Skeletal muscle cell (primary cell): ENCODE results near the gene SPAG9.
"Not testable (repeated sequence)": the region's sequence is repeated elsewhere in the genome, so short reads cannot be mapped to it uniquely, and the experiment has no call there.

Experiments used
- DNase-seq: peaks from one replicate; pipeline ENCODE4 v3.0.0-alpha.2; 2010; ENCODE audit warnings: low read depth
- H3K4me3 ChIP-seq: 2 replicates; pipeline ENCODE4 v1.5.1; 2011; ENCODE audit warnings: low read depth, mild to moderate bottlenecking, control low read depth, low read length, moderate library complexity

SPAG9 gene

DNA sequence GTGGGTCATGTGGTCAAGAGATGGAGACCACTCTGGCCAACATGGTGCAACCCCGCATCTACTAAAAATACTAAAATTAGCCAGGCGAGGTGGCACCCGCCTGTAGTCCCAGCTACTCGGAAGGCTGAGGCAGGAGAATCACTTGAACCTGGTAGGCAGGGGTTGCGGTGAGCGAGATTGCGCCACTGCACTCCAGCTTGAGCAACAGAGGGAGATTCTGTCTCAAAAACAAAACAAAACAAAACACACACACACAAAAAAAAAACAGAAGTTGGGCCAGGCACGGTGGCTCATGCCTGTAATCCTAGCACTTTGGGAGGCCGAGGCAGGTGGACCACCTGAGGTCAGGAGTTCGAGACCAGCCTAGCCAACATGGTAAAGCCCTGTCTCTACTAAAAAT is 31.8 kb downstream of the SPAG9 start:
- DNase-seq, H3K4me3 ChIP-seq: not testable (repeated sequence)

DNA sequence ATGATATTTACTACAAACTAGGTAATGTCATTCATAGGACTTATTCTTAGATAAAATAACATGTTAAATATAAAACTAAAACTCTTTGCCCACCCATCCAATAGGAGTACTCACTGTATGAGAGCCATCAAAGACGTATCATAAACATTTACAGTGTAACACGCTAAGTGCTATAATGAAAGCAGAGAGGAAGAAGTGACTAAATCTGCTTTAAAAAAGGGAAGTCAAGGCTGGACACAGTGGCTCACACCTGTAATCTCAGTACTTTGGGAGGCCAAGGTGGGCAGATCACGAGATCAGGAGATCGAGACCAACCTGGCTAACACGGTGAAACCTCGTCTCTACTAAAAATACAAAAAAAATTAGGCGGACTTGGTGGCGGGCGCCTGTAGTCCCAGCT is 32.4 kb downstream of the SPAG9 start:
- H3K4me3 ChIP-seq: no peak overlapping the region
- no peak for DNase-seq

DNA sequence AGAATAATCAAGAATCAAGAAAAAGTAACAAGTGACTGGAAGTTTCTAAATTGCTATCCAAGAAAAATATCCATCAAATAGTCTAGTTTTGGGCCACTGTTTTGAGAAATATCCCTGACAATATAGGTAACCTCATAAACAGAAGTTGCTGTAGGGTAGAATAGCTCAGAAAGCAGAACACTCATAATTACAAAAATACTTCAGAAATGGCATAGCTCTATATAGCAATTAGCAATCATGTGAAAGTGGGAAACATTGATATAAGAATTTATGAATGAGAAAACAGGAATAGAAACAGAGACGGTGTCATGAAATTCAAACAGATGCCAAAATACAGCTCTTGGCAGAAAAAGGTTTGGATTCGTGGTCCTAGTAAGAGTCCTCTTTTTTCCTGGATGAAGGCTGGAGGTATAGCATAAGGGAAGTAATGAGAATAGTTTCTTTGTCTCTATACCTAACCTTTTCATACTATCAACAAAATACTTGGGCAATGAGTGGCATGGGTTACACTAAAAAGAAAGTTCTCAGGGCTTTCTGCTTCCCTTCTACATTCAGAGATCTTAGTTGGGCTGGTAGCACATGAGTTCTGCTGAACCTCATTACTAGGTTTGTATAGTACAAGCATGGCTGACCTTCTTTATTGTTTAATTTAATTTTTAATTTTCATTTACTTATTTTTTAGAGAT is 33.5 kb downstream of the SPAG9 start:
- no peak for DNase-seq

DNA sequence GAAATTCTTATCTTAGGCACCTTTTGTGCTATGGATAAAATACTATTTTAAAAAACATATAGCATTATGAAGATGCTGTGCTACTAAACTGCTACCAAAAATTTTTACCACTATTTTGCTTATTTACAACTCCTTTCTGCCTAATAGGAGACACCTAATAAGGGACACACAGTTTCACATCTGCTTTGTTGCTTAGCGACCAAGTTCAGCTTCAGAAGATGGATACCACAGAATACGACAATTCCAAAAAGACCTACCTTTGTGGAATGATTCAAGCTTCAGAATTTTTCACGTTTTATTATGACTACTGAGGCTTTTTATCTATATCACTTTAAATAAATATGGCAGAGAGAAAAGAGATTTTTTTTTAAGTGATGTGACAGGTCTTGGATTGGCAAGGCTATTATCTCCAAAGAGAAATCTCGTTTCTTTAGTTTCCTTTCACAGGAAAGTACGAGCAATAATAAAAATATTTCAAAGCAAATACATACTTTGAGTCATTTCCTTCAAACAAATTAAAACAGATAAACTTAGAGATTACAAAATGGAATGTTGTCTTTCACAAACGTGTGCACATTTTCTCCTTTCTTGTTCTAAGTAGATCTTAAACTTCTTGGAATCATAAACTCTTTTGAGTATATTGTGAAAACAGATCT is 35.4 kb downstream of the SPAG9 start:
- H3K4me3 ChIP-seq: no peak overlapping the region
- DNase-seq: no peak

More for the DNA sequence above, 33.5 kb downstream of the SPAG9 start:
- no peak overlapping the region for H3K4me3 ChIP-seq

DNA sequence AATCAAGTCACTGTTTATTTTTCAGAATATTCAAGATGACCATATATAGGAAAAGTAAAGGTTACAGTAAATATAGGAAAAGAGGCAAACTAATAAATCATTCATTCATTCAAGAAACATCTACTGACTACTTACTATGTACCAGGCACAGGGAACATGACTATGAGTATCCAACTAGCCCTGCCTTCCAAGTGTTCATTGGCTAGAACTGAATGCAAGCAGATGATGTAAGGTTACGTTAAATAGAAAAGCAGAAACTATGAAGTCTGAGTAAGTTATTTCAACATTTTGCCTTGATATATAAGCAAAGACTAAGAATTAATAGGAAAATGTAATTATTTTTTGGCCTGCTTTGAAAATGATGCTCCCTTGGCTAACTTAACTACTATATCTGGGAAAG is 36.7 kb downstream of the SPAG9 start:
- DNase-seq: no peak
- no peak overlapping the region for H3K4me3 ChIP-seq

DNA sequence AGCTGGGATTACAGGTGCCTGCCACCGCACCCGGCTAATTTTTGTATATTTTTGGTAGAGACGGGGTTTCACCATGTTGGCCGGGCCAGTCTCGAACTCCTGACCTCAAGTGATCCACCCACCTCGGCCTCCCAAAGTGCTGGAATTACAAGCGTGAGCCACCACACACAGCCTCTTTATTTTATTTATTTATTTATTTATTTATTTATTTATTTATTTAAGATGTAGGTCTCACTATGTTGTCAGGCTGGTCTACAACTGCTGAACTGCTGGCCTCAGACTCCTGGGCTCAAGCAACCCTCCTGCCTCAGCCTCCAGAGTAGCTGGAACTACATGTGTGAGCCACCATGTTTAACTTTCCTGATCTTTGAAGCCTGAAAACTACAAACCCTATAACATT is 37.3 kb downstream of the SPAG9 start:
- not testable (repeated sequence) for DNase-seq, H3K4me3 ChIP-seq

DNA sequence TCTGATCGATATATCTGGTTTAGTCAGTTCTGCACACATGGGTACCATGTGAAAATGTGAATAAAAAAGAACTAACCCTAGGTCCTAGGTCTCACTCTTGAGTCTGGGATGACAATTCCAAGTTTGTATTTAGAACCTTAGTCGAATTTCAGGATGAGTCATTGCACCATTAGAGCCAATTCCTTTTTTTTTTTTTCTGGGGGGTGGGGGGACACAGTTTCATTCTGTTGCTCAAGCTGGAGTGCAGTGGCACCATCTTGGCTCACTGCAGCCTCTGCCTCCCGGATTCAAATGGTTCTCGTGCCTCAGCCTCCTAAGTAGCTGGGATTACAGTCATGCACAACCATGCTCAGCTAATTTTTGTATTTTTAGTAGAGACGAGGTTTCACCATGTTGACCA is 41.6 kb downstream of the SPAG9 start:
- DNase-seq: no peak
- no peak overlapping the region for H3K4me3 ChIP-seq

DNA sequence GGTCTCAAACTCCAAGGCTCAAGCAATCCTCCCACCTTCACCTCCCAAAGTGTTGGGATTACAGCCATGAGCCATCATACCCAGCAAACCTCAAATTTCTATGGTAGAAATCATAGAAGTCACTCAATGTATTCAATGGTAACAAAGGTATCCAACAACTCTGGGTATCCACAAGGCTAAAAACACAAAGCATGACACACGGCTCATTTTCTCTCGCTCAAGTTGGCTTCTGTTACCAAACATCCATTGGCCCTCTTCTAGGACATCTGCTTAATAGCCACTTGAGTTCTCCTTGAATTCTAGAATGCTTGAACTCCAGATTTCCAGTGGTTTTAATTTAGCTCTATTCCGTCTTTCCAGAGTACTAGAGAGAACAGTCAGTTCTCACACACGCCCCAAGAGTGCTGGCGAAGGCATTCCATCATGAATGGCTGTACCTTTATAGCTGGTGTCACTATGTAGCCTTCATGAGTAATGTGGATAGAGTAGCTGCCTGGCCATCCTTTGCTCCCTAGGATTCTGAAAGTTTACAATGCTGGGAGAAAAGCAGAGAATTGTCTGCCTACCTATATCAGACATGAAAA is 42.6 kb downstream of the SPAG9 start:
- no peak overlapping the region for H3K4me3 ChIP-seq
- DNase-seq: no peak

DNA sequence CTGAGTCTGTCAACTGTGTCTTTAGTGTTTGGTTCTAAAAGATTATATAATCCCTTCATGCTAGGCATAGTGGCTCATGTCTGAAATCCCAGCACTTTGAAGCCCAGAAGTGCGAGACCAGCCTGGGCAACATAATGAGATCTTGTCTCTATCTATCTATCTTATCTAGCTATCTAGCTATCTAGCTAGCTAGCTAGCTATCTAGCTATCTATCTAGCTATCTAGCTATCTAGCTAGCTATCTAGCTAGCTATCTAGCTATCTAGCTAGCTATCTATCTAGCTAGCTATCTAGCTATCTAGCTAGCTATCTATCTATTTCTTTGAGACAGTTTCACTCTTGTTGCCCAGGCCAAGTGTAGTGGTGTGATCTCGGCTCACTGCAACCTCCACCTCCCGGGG is 43.8 kb downstream of the SPAG9 start:
- DNase-seq: no peak
- no peak overlapping the region for H3K4me3 ChIP-seq

DNA sequence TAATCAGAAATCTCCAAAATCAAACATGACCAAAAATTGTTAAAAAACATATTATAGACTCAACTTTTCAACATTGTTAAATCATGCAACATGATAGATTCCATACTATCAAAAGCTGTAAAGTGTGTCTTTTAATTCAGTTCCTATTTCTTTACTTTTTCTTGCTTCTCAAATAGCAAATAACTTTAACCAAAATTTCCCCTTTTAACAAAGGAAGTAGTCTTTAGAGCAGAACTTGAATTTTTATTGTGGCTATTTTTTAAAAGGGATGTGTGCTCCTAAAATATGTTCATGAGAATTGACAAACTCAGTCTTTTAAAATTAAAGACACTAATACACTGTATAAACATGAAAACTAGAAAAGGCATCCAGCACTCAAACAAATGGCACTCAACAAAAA is 49.1 kb downstream of the SPAG9 start:
- no peak for DNase-seq
- H3K4me3 ChIP-seq: no peak overlapping the region

DNA sequence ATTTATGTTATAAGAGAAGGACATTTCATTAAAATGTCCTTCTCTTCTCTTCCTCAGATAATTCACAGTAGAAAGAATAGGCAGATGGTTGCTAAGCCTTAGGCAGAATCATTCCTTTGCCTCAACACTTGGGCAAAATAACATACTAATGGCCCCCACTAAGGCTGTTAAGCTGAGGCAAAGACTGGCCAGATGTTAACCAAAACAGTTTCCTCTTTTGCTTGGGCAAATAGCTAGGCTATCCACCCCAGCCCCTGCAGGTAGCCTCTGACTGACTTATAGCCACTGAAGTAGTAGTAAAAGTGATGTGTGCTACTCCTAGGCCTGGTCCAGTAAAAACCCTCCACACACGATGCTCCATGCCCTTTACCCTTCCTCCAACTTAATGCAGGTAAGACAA is 55.2 kb downstream of the SPAG9 start:
- DNase-seq: no peak
- no peak overlapping the region for H3K4me3 ChIP-seq

DNA sequence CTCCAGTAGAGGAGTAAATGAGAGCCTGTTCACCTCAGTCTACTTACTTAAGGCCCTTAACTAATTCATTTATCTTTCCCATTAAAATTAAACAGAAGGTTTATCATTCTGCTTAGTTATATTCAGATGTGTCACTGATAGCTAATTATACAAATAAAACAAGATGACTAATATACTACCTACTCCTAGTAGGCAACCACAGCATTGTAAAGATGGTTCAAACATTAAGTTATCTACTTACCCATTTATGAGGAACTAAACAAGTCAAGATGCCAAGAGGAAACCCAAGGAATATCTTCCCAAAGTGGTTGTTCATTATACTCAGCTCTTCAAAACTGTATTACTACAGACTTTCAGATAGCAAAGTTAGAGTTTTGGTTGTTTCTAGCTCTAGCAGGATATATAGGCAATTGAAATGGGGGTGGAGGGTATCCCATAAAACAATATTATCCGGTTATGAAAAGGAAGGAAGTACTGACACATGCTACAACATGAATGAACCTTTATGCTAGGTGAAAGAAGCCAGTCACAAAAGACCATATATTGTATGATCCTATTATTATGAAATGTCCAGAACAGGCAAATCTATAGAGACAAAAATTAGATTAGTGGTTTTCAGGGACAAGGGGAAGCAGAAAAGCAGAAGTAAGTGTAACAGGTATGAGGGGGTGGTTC is 56.5 kb downstream of the SPAG9 start:
- H3K4me3 ChIP-seq: no peak overlapping the region
- DNase-seq: no peak

DNA sequence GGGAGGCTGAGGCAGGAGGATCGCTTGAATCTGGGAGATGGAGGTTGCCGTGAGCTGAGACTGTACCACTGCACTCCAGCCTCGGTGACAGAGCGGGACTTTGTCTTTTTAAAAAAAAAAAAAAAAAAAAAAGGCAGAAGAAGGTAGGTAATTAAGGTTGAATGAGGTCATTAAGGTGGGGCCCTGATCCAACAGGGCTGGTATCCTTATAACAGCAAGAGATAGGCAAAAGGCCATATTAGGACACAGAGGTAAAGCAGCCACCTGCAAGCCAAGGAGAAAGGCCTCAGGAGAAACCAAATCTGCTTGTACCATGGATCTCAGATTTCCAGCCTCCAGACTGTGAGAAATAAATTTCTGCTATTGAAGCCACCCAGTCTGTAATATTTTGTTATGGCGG is 60.3 kb downstream of the SPAG9 start:
- no peak for DNase-seq
- H3K4me3 ChIP-seq: no peak overlapping the region

DNA sequence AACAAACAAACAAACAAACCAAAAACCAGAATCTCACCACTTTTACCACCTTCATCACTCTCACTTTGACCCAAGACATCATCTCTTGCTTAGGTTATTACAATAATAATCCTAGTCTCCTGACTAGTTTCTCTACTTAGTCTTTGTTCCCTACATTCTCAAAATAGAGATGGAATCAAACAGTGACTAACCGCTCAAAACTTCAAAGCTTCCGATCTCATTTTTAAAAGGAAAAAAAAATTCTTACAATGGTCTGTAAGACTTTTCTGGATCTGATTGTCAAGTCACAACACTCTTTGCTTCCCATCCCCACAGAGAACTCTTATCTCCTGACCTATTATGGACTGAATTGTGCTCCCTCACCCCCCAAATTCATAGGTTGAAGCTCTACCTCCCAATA is 60.9 kb downstream of the SPAG9 start:
- no peak for DNase-seq
- no peak overlapping the region for H3K4me3 ChIP-seq

DNA sequence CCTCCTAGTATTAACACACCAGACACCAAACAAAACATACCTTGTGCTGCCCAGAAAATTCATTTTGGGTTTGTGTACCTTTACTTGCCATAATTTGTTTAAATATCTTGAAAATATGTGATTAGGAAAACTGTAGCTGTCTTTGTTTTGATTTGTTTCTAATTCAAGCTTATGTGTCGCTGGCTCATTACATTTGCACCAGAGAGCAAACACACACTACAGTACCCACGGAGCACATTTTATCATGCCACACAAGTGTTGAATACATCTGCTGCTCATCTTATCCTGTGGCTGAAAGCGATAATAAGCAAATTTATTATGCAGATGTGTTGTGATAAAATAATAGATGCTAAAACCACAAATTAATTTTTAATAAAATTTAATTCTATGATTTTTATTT is 63.1 kb downstream of the SPAG9 start:
- DNase-seq: no peak
- no peak overlapping the region for H3K4me3 ChIP-seq

DNA sequence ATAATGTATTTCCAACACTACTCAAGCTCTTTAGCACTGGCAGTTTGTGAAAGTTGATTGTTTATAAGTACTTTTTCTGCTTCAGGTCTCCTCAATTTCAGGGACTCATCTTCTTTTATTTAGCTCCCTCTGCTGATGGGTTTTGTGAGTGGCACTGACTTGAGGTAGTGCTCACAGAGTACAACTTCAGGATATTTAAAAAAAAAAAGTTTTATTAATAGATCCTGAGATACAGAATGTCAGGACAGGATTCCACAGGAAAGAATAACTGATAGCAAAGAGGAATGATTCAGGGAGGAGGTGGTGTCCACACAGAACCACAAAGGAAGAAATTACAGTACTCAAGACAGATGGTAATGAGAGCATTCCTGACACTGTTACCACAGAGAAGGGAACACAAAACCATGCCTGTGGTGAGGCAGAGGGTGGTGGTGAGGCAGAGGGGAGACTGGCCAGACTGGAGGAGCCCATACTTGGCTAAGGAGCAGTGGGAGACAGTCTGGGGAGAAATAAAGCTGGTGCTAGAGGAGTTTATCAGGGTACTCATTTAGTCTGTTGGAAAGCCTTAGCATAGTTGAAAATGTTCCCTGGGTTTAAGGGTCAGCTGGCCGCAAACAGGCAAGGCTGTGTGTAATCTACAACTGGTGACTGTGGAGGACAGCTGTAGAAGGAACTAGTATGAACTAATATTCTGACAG is 63.7 kb downstream of the SPAG9 start:
- no peak overlapping the region for H3K4me3 ChIP-seq
- DNase-seq: peak; percentile 78

DNA sequence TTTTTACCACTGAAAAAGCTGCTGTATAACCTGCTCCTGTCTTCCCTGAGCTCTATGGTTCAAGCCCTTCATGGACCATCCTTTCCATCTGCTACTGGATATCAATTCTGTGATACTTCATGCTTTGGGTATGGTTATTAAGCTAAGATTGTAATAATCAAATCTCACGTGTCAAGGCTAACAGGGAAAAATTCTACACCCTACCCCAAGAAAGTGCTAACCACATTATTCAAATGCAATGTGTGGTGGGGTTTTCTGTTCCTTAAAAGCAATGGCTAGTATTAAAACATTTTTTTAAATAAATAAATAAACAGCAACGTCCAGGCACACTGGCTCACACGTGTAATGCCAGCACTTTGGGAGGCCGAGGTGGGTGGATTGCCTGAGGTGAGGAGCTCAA is 65.9 kb downstream of the SPAG9 start:
- no peak overlapping the region for H3K4me3 ChIP-seq
- no peak for DNase-seq

DNA sequence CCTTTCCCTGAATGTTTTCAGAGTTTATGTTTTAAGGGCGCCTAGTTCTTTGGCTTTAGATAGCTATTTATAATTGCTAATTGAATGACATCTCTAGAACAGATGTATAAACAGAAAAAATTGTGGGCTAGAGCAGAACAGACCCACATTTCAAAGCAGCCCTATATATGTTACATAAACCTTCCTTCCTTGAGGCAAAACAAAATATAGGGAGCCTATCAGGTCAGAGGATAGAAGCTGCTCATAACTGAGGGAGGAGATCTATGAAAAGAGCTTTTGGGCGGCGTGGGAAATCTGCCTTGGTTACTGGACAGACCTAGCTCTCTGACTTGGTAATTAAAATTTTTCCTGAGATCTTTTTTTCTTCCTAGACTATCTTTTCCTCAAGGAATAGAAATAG is 68.4 kb downstream of the SPAG9 start:
- no peak for DNase-seq
- no peak overlapping the region for H3K4me3 ChIP-seq

DNA sequence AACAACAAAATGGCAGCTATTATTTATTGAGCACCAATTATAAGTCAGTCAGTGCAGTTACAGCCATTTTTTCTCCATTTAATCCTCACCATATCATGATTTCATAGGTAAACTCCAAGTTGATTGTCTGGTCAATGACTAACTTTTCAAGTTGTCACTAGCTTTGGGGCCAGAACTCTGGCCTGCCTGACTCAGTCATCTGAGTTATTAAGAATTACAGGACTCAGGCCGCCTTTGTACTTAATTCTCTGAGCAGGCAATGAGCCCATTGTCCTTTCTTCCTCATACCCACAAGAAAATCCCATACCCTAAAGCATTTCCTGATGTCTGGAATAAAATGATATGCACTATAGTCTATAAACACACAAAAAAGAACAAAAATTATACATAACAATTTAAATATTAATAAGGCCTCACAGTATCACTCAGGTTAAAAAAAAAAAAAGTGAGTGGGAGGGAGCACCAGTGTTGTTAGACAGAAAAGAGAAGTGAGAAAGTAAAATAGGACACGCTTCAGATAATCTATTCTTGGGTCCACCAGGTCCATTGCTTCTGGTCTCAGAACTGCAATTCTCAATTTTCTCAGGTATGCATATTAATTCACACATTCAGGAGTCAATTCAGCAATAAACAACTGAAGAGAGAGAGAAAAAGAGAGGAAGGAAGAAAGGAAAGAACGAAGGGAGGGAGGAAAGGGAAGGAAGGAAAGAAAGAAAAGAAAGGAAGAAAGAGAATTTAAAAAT is 70.2 kb downstream of the SPAG9 start:
- no peak overlapping the region for H3K4me3 ChIP-seq
- DNase-seq: no peak
